Stomach (tissue), 9 donors: Measurements from ENCODE around the gene NBEAL2. TPM values are rescaled to one million over a fixed set of nuclear protein-coding genes. Genes with fewer than 3 reads are reported as not detected.
A peak's percentile ranks its signal among the peaks of the same experiment; 100 is the strongest.

Experiments used
- DNase-seq, 2 donors: peaks; one replicate each; pipeline versions ENCODE4 v3.0.0 to v3.0.0-alpha.2; 2013 to 2019
- H3K27ac ChIP-seq, 5 donors: fragments of 200-600 bp in 4 of 5; sonication (generic) in 4 of 5; one replicate each; pipeline ENCODE4 v1.5.1; 2013 to 2019; ENCODE audit warnings: mild to moderate bottlenecking in 1 of 5, moderate library complexity in 1 of 5
- H3K27me3 ChIP-seq, 3 donors: fragments of 200-600 bp; sonication (generic); one replicate each; pipeline ENCODE4 v1.5.1; 2017 to 2019; ENCODE audit warnings: mixed run types in 1 of 3
- H3K36me3 ChIP-seq, 4 donors: fragments of 200-600 bp; sonication (generic); 1 replicate in 3 of 4; 2 replicates in 1 of 4; pipeline ENCODE4 v1.5.1; 2016 to 2019
- H3K4me1 ChIP-seq, 4 donors: fragments of 200-600 bp; sonication (generic); one replicate each; pipeline ENCODE4 v1.5.1; 2016 to 2019
- H3K4me3 ChIP-seq, 4 donors: fragments of 200-600 bp; sonication (generic) in 3 of 4; one replicate each; pipeline ENCODE4 v1.5.1; 2016 to 2019; ENCODE audit warnings: mild to moderate bottlenecking in 1 of 4
- H3K9me3 ChIP-seq, 4 donors: fragments of 200-600 bp; sonication (generic); one replicate each; pipeline ENCODE4 v1.5.1; 2016 to 2019
- EP300 ChIP-seq: sonication (generic); formaldehyde crosslinking; IDR thresholded peaks from one replicate; pipeline ENCODE4 v1.6.1; 2017; ENCODE audit warnings: antibody characterized with exemption
- POLR2A ChIP-seq, 4 donors: fragments of 450-650 bp; IDR thresholded peaks; one replicate each; pipeline ENCODE4 v1.6.1; 2016; ENCODE audit warnings: antibody characterized with exemption in 4 of 4, control low read depth in 2 of 4, mild to moderate bottlenecking in 1 of 4, moderate library complexity in 1 of 4
- POLR2AphosphoS5 ChIP-seq, 3 donors: sonication (generic); formaldehyde crosslinking; IDR thresholded peaks; one replicate each; pipeline ENCODE4 v1.6.1; 2016; ENCODE audit warnings: antibody characterized with exemption in 3 of 3
- WGBS, 5 donors: extraction: QIAGEN DNeasy Blood & Tissue Kit in 3 of 5; methylation state at CpG; one replicate each; pipeline versions ENCODE4 v1.1.5 to v1.1.7; 2013 to 2018; 5-methylcytosine and 5-hydroxymethylcytosine counted together
- intact Hi-C: fragments of 100-400 bp; cut with DNase I; formaldehyde crosslinking; loops from one replicate; pipeline ENCODE4 v1.15.1; 2023; ENCODE audit warnings: low total_unique reads
- polyA plus RNA-seq, 3 donors: library from polyadenylated mRNA; stranded (reverse); fragments of 200-250 nt; gene quantifications; one replicate each; pipeline ENCODE4 v1.2.3, GENCODE V29; 2013
- total RNA-seq, 5 donors: library from RNA; depleted of rRNA; stranded (reverse); fragments of >200 nt; gene quantifications; one replicate each; pipeline versions ENCODE4 v1.1.0 to v1.2.3, GENCODE V29; 2014 to 2016
- TF ChIP-seq, protein P1 (sequence below), 7 experiments: fragments of 450-650 bp in 4 of 7; fragments of 200-600 bp in 3 of 7; sonication (generic) in 3 of 7; IDR thresholded peaks; one replicate each; pipeline ENCODE4 v1.5.1; 2016 to 2019; ENCODE audit warnings: antibody characterized with exemption in 7 of 7, control low read depth in 2 of 7, mild to moderate bottlenecking in 1 of 7
- donor health status: healthy with polysubstance abuse.
- donor health status: Bipolar disorder and iron deficiency.
- donor health status: healthy.

Gene NBEAL2
- total and polyA plus RNA-seq, 8 donors, result 35.0 to 653 (median 214) TPM

DNA sequence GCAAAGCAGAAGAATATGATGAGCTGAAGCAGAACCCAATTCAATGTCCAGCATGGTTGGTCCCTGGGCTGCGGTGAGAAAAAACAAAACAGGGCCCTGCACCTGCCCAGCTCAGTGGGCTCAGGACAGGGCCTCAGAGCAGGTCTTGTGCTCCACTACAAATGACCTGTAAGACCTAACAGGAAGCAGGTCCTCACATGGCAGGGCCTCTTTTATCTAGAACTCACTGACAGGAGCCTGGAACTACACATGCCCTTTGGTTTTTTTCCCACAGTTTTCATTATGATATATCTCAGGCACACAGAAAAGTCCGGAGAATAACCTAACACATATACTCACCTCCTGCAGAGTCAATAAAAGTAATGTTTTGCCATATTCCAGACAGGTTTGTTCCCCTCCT is 41.3 kb upstream of the NBEAL2 start:
- peak overlapping the region in 4 of 5 donors; percentile 81 to 88 (median 88) for H3K27ac ChIP-seq
- peaks cover 29 to 48% (median 44%) of the 10 kb centered on the region in 4 donors for H3K36me3 ChIP-seq
- intact Hi-C loops, result no loop called here
- no peak for DNase-seq
- 62 to 73% (median 64%) methylated on average over 2 of the region's 2 CpGs for WGBS, 5 donors
- H3K9me3 ChIP-seq, result no peaks in the 10 kb centered on the region
- TF ChIP-seq, protein P1, sequence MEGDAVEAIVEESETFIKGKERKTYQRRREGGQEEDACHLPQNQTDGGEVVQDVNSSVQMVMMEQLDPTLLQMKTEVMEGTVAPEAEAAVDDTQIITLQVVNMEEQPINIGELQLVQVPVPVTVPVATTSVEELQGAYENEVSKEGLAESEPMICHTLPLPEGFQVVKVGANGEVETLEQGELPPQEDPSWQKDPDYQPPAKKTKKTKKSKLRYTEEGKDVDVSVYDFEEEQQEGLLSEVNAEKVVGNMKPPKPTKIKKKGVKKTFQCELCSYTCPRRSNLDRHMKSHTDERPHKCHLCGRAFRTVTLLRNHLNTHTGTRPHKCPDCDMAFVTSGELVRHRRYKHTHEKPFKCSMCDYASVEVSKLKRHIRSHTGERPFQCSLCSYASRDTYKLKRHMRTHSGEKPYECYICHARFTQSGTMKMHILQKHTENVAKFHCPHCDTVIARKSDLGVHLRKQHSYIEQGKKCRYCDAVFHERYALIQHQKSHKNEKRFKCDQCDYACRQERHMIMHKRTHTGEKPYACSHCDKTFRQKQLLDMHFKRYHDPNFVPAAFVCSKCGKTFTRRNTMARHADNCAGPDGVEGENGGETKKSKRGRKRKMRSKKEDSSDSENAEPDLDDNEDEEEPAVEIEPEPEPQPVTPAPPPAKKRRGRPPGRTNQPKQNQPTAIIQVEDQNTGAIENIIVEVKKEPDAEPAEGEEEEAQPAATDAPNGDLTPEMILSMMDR (IDR thresholded peaks at IDR 0.05), result no peak
- TF ChIP-seq POLR2AphosphoS5 (IDR thresholded peaks at IDR 0.05) (no peak), EP300 (no peak), POLR2A (IDR thresholded peaks at IDR 0.05) (no peak)
- H3K4me3 ChIP-seq, result no peak overlapping the region
- peaks cover 67 to 98% (median 87%) of the 10 kb centered on the region in 4 donors for H3K4me1 ChIP-seq
- H3K27me3 ChIP-seq, result no peaks in the 10 kb centered on the region

DNA sequence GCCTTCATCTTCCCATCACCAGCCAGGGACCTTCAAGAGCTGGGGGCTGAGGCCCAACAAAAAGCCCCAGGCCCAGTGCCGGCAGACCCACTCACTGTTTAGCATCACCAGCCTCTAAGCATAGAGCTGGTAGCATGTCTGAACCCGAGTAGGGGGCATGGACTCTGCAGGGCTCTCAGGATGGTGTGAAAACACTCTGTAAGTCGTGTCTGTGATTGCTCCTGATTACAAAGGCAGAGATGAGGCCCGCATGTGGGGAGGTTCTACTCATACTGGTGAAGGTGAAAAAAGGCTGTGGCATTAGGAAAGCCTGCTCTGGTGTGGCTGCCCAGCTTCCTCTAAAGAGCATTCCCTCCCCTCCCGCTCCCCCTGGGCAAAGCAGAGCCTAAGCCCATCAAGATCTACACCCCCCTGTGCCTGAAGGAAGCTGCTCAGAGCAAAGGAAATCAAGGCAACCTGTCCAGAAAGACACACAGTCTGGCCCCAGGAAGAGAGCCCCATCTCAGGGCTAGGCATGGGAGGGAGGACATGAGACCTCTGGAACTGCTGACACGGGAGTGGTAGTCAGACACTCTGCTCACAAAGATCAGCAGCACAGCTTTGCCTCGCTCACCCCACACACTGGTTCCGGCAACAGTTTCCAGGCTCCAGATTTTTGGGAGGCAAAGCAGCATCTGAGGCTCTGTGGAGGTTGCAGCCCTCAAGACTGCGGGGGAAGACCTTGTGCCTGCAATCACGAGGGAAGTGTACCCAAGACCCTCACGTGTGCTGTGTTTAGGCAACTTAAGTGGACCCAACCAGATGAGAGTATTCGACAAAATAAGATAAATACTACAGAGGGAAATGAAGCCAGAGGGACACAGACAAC is 39.7 kb upstream of the NBEAL2 start:
- H3K27ac ChIP-seq, result peak overlapping the region; percentile 25 to 88 (median 87)
- H3K9me3 ChIP-seq, result no peaks in the 10 kb centered on the region
- no peaks in the 10 kb centered on the region for H3K27me3 ChIP-seq
- intact Hi-C loops, result no loop called here
- 72 to 79% (median 73%) methylated on average over 12 of the region's 12 CpGs for WGBS, 5 donors
- TF ChIP-seq POLR2A (IDR thresholded peaks at IDR 0.05), result no peak
- TF ChIP-seq EP300, result no peak
- peaks cover 29 to 48% (median 44%) of the 10 kb centered on the region in 4 donors for H3K36me3 ChIP-seq
- no peak for DNase-seq
- H3K4me1 ChIP-seq, result peaks cover 70 to 98% (median 87%) of the 10 kb centered on the region in 4 donors
- no peak overlapping the region for H3K4me3 ChIP-seq

DNA sequence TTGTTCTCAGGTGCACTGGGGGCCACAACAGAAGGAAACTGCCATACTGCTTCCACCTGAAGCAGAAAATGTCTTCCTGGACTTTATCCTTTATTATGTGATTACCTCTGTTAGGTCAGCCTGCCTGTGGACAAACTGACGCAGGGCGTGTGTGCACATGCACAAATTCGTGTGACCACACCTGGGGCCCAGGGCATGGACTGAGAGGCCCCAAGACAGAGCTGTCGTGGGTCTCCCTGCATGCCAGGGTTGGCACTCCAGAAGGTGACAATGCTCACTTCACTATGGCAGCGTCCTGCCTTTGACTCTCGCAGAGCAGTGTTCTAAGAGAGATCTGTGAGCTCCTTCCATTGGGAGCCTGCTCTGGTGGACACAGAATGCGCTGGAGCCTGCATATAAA is 37.4 kb upstream of the NBEAL2 start:
- TF ChIP-seq POLR2A (IDR thresholded peaks at IDR 0.05) (no peak), POLR2AphosphoS5 (IDR thresholded peaks at IDR 0.05) (no peak), EP300 (no peak)
- TF ChIP-seq, protein P1 (IDR thresholded peaks at IDR 0.05), result no peak
- intact Hi-C loops, result no loop called here
- Histone ChIP-seq H3K36me3 (peaks cover 23 to 41% (median 33%) of the 10 kb centered on the region in 4 donors), H3K4me3 (no peak overlapping the region), H3K4me1 (peaks cover 72 to 98% (median 86%) of the 10 kb centered on the region in 4 donors), H3K27me3 (no peaks in the 10 kb centered on the region), H3K27ac (peak overlapping the region; percentile 84 to 92 (median 90)), H3K9me3 (no peaks in the 10 kb centered on the region)
- 56 to 78% (median 65%) methylated on average over 7 of the region's 7 CpGs for WGBS, 5 donors
- peak in 1 of 2 donors; percentile 65 for DNase-seq

DNA sequence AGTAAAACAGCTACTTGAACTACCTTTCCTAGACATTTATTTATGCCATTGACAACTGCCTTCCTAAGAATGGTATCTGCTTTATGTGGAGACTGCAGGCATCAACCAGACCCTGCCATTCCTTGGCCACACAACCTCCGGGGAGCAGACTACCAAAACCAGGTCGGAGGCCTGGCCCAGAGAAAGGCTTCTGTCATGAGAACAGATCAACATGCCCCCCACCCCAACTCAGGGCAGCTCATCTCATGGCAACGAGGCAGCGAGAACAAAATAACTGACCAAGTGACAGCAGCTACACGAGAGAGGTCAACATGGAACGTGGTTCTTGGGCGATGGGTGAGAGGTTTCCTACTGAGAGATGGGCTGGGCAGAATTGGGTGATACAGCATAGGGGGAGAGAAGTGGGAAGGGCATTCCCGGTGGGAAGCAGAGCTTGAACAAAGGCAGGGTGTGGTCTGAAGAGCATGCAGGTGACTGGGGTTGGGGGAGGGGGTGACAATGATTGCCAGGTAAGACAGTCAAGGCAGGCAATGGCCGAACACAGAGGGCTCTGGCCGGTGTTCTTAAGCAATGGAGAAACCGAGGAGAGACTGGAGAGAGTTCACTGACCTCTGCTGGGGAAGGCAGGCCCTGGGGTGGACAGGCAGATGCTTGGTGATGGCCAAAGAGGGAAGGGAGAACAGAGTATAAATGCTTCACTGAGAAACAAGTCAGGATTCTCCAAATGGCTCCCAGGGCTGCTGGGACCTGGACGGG is 36.8 kb upstream of the NBEAL2 start:
- Histone ChIP-seq H3K36me3 (peaks cover 17 to 35% (median 28%) of the 10 kb centered on the region in 4 donors), H3K9me3 (no peaks in the 10 kb centered on the region), H3K27ac (peak overlapping the region; percentile 84 to 92 (median 90)), H3K27me3 (no peaks in the 10 kb centered on the region), H3K4me3 (no peak overlapping the region), H3K4me1 (peaks cover 78 to 98% (median 89%) of the 10 kb centered on the region in 4 donors)
- intact Hi-C loops, result no loop called here
- WGBS, 5 donors, result 69 to 79% (median 75%) methylated on average over 12 of the region's 12 CpGs
- DNase-seq, result no peak
- TF ChIP-seq POLR2A (IDR thresholded peaks at IDR 0.05), result no peak
- TF ChIP-seq, protein P1 (IDR thresholded peaks at IDR 0.05), result no peak
